ENCODE results near the gene PIK3C2G. TPM values are rescaled to one million over a fixed set of nuclear protein-coding genes. Genes with fewer than 3 reads are reported as not detected.
A peak's percentile ranks its signal among the peaks of the same experiment; 100 is the strongest.

The PIK3C2G gene
- total RNA-seq, 8 experiments from 2014 or later = 0.05 to 0.92 (median 0.19) TPM; not detected in 5

GRCh38 chr12:18468246-18469075 is 207.1 kb downstream of the PIK3C2G start:
- WGBS, 10 experiments = 20 to 86% (median 71%) methylated on average over 1 of the region's 1 CpG; no CpG with 5 or more reads in 2 of the 10 experiments
- Histone ChIP-seq H3K27ac (no peak overlapping the region), H3K4me1 (replicated peaks in 1 of 2) (peaks cover 0 to 4% of the 10 kb centered on the region in 2 donors), H3K4me3 (no peak overlapping the region)
- ATAC-seq (replicated peaks in 6 of 8) = peak in 3 of 8 experiments; percentile 31 to 36 (median 35)
- in situ Hi-C loops (cut with MboI; ENCODE audit: low pct_unique_long_range_greater_than_20kb in 2 of 9, low sequenced_read_pairs in 9 of 9, unreplicated experiment in 9 of 9) = no loop called here

- Histone ChIP-seq H3K4me1 (replicated peaks in 1 of 2) (peaks cover 0 to 4% of the 10 kb centered on the region in 2 donors), H3K27ac (no peak overlapping the region), H3K4me3 (no peak overlapping the region)
- in situ Hi-C loops (cut with MboI; ENCODE audit: low pct_unique_long_range_greater_than_20kb in 2 of 9, low sequenced_read_pairs in 9 of 9, unreplicated experiment in 9 of 9) = no loop called here
- ATAC-seq (replicated peaks in 6 of 8) = no peak
- WGBS, 10 experiments = 69 to 100% (median 94%) methylated on average over 1 to 3 of the region's 3 CpGs; no CpG with 5 or more reads in 1 of the 10 experiments
Observed at GRCh38 chr12:18470251-18470650, 208.9 kb downstream of the PIK3C2G start.

- Histone ChIP-seq H3K4me1 (replicated peaks in 1 of 2) (peaks cover 0 to 4% of the 10 kb centered on the region in 2 donors), H3K27ac (no peak overlapping the region), H3K4me3 (no peak overlapping the region)
- in situ Hi-C loops (cut with MboI; ENCODE audit: low pct_unique_long_range_greater_than_20kb in 2 of 9, low sequenced_read_pairs in 9 of 9, unreplicated experiment in 9 of 9) = no loop called here
- WGBS, 10 experiments = 53 to 100% (median 87%) methylated on average over 1 to 3 of the region's 3 CpGs
- ATAC-seq (replicated peaks in 6 of 8) = no peak
Observed at GRCh38 chr12:18472304-18472703, 211.0 kb downstream of the PIK3C2G start.

GRCh38 chr12:18472806-18473205 is 211.5 kb downstream of the PIK3C2G start:
- ATAC-seq (replicated peaks in 6 of 8) = no peak
- 20 to 98% (median 90%) methylated on average over 1 to 8 of the region's 9 CpGs; no CpG with 5 or more reads in 1 of the 10 experiments for WGBS, 10 experiments
- H3K4me3 ChIP-seq = no peak overlapping the region
- in situ Hi-C loops (cut with MboI; ENCODE audit: low pct_unique_long_range_greater_than_20kb in 2 of 9, low sequenced_read_pairs in 9 of 9, unreplicated experiment in 9 of 9) = no loop called here
- H3K27ac ChIP-seq = no peak overlapping the region
- H3K4me1 ChIP-seq (replicated peaks in 1 of 2) = peaks cover 0 to 4% of the 10 kb centered on the region in 2 donors

GRCh38 chr12:18476861-18477260 is 215.5 kb downstream of the PIK3C2G start:
- Histone ChIP-seq H3K4me3 (no peak overlapping the region), H3K4me1 (replicated peaks in 1 of 2) (no peaks in the 10 kb centered on the region), H3K27ac (no peak overlapping the region)
- in situ Hi-C loops (cut with MboI; ENCODE audit: low pct_unique_long_range_greater_than_20kb in 2 of 9, low sequenced_read_pairs in 9 of 9, unreplicated experiment in 9 of 9) = no loop called here
- ATAC-seq (replicated peaks in 6 of 8) = no peak
- 0 to 100% (median 82%) methylated on average over 1 to 4 of the region's 4 CpGs; no CpG with 5 or more reads in 1 of the 10 experiments for WGBS, 10 experiments

- peaks cover 0 to 6% of the 10 kb centered on the region in 2 donors for H3K4me1 ChIP-seq (replicated peaks in 1 of 2)
- H3K4me3 ChIP-seq = no peak overlapping the region
- in situ Hi-C loops (cut with MboI; ENCODE audit: low pct_unique_long_range_greater_than_20kb in 2 of 9, low sequenced_read_pairs in 9 of 9, unreplicated experiment in 9 of 9) = no loop called here
- ATAC-seq (replicated peaks in 6 of 8) = peak in 1 of 8 experiments; percentile 57
- H3K27ac ChIP-seq = no peak overlapping the region
- 67 to 100% (median 90%) methylated on average over 1 to 3 of the region's 3 CpGs; no CpG with 5 or more reads in 3 of the 10 experiments for WGBS, 10 experiments
Observed at GRCh38 chr12:18479256-18479655, 217.9 kb downstream of the PIK3C2G start.

GRCh38 chr12:18482601-18483120 is 221.3 kb downstream of the PIK3C2G start:
- ATAC-seq (replicated peaks in 6 of 8) = no peak
- H3K4me3 ChIP-seq = no peak overlapping the region
- no peak overlapping the region for H3K27ac ChIP-seq
- H3K4me1 ChIP-seq (replicated peaks in 1 of 2) = peaks cover 0 to 9% of the 10 kb centered on the region in 2 donors
- in situ Hi-C loops (cut with MboI; ENCODE audit: low pct_unique_long_range_greater_than_20kb in 2 of 9, low sequenced_read_pairs in 9 of 9, unreplicated experiment in 9 of 9) = no loop called here
- WGBS, 10 experiments = 30 to 94% (median 78%) methylated on average over 1 to 2 of the region's 2 CpGs; no CpG with 5 or more reads in 2 of the 10 experiments

GRCh38 chr12:18483698-18484325 is 222.5 kb downstream of the PIK3C2G start:
- ATAC-seq (replicated peaks in 6 of 8) = peak in 6 of 8 experiments; percentile 47 to 97 (median 73)
- Histone ChIP-seq H3K4me3 (no peak overlapping the region), H3K27ac (no peak overlapping the region), H3K4me1 (replicated peaks in 1 of 2) (peaks cover 7 to 10% of the 10 kb centered on the region in 2 donors)
- in situ Hi-C loops (cut with MboI; ENCODE audit: low pct_unique_long_range_greater_than_20kb in 2 of 9, low sequenced_read_pairs in 9 of 9, unreplicated experiment in 9 of 9) = no loop called here
- 0 to 67% (median 24%) methylated on average over 1 to 3 of the region's 3 CpGs; no CpG with 5 or more reads in 2 of the 10 experiments for WGBS, 10 experiments

GRCh38 chr12:18486036-18486435 is 224.7 kb downstream of the PIK3C2G start:
- H3K4me3 ChIP-seq = no peak overlapping the region
- WGBS, 10 experiments = 51 to 100% (median 76%) methylated on average over 1 to 2 of the region's 2 CpGs; no CpG with 5 or more reads in 1 of the 10 experiments
- ATAC-seq (replicated peaks in 6 of 8) = no peak
- no peak overlapping the region for H3K27ac ChIP-seq
- in situ Hi-C loops (cut with MboI; ENCODE audit: low pct_unique_long_range_greater_than_20kb in 2 of 9, low sequenced_read_pairs in 9 of 9, unreplicated experiment in 9 of 9) = no loop called here
- peaks cover 7 to 10% of the 10 kb centered on the region in 2 donors for H3K4me1 ChIP-seq (replicated peaks in 1 of 2)

GRCh38 chr12:18487509-18487908 is 226.2 kb downstream of the PIK3C2G start:
- in situ Hi-C loops (cut with MboI; ENCODE audit: low pct_unique_long_range_greater_than_20kb in 2 of 9, low sequenced_read_pairs in 9 of 9, unreplicated experiment in 9 of 9) = no loop called here
- no peak overlapping the region for H3K4me3 ChIP-seq
- WGBS, 10 experiments = 40 to 94% (median 71%) methylated on average over 2 to 3 of the region's 3 CpGs; no CpG with 5 or more reads in 2 of the 10 experiments
- peaks cover 7 to 10% of the 10 kb centered on the region in 2 donors for H3K4me1 ChIP-seq (replicated peaks in 1 of 2)
- peak in 3 of 8 experiments; percentile 9 to 61 (median 35) for ATAC-seq (replicated peaks in 6 of 8)
- H3K27ac ChIP-seq = no peak overlapping the region

GRCh38 chr12:18492372-18493025 is 231.2 kb downstream of the PIK3C2G start:
- peaks cover 7 to 15% of the 10 kb centered on the region in 2 donors for H3K4me1 ChIP-seq (replicated peaks in 1 of 2)
- no peak overlapping the region for H3K4me3 ChIP-seq
- no peak overlapping the region for H3K27ac ChIP-seq
- in situ Hi-C loops (cut with MboI; ENCODE audit: low pct_unique_long_range_greater_than_20kb in 2 of 9, low sequenced_read_pairs in 9 of 9, unreplicated experiment in 9 of 9) = no loop called here
- WGBS, 10 experiments = 17 to 100% (median 100%) methylated on average over 1 to 2 of the region's 2 CpGs; no CpG with 5 or more reads in 5 of the 10 experiments
- no peak for ATAC-seq (replicated peaks in 6 of 8)

- peaks cover 0 to 17% of the 10 kb centered on the region in 2 donors for H3K4me1 ChIP-seq (replicated peaks in 1 of 2)
- H3K27ac ChIP-seq = no peak overlapping the region
- 66 to 100% (median 91%) methylated on average over 1 to 2 of the region's 2 CpGs; no CpG with 5 or more reads in 1 of the 10 experiments for WGBS, 10 experiments
- no peak overlapping the region for H3K4me3 ChIP-seq
- no peak for ATAC-seq (replicated peaks in 6 of 8)
- in situ Hi-C loops (cut with MboI; ENCODE audit: low pct_unique_long_range_greater_than_20kb in 2 of 9, low sequenced_read_pairs in 9 of 9, unreplicated experiment in 9 of 9) = no loop called here
Observed at GRCh38 chr12:18496156-18496555, 234.8 kb downstream of the PIK3C2G start.
